Activated CD8-positive, alpha-beta memory T cell treated with anti-CD3 and anti-CD28 coated beads, Interleukin-2, amount 50 U/mL, for 1 hour (primary cell): ENCODE measurements around the gene PKD1.
"Not testable (repeated sequence)": the region's sequence is repeated elsewhere in the genome, so short reads cannot be mapped to it uniquely, and the experiment has no call there.

Source experiments
- DNase-seq: peaks from one replicate; pipeline ENCODE4 v3.0.0-alpha.2; 2020; ENCODE audit errors: extremely low read depth

The PKD1 gene

DNA sequence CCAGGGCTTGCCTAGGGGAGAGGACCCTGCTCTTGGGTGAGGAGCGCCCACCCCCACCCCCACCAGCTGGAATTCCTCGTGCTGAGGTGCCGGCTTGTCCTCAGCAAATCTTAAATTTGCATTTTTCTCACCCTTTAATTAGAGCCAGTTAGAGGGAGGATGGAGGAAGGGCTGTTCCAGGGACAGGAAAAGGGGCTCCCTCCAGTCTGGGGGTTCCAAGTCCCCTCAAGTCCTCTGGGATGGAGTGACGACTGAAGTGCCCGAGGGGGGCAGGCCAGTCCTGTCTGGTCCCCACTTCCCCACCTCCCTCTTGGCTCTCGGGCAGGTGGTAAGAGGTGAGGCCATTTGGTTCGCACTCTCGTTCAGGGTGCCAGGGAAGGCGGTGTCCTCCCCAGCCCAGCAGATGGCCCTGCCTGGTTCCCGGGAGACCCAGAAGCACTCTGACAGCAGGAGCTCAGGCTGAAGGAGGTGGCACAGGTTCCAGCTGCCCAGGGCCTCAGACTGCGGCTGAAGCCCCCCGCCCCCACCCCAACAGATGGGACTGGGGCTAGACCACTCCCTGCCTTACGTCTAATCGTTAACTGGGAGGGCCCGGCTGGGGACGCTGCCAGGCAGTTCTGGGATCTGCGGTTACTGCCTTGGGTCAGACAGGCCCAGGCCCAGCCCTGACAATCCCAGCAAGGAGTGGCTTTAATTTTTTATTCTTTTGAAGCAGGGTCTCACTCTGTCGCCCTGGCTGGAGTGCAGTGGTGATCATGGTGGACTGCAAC lies 14.9 kb upstream of the PKD1 start:
- no peak for DNase-seq

DNA sequence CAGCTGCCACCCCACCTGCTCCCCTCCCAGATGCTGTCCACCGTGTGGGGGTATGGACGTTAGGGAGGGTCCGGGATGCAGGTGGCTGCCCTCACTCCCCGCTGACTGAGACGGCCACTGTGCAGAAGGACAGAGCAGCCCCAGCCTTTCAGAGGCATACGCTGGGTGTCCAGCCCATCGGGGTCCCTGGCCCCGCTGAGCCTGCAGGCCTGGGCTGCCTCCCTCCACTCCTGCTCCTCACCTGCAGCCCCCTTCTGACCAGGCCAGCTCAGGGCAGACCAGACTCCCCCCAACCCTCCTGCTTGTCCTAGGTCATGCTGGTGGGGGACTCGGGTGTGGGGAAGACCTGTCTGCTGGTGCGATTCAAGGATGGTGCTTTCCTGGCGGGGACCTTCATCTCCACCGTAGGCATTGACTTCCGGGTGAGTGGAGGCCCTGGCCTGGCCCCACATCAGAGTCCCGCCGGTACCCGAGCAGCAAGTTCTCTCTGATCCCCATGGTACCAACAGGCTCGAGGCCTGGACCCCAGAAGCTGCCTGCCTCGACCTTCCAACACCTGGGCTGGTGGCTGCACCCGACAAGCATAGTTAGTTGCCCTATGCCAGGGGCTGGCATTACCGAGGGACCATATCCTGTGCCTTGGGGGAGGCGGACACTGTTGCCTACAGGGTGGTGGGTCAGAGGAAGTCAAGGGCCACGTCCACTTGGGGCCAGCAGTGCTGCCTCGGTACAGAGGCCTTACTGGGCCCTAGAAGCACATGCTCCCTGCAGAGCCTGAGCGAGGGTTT lies 14.1 kb upstream of the PKD1 start:
- no peak for DNase-seq

DNA sequence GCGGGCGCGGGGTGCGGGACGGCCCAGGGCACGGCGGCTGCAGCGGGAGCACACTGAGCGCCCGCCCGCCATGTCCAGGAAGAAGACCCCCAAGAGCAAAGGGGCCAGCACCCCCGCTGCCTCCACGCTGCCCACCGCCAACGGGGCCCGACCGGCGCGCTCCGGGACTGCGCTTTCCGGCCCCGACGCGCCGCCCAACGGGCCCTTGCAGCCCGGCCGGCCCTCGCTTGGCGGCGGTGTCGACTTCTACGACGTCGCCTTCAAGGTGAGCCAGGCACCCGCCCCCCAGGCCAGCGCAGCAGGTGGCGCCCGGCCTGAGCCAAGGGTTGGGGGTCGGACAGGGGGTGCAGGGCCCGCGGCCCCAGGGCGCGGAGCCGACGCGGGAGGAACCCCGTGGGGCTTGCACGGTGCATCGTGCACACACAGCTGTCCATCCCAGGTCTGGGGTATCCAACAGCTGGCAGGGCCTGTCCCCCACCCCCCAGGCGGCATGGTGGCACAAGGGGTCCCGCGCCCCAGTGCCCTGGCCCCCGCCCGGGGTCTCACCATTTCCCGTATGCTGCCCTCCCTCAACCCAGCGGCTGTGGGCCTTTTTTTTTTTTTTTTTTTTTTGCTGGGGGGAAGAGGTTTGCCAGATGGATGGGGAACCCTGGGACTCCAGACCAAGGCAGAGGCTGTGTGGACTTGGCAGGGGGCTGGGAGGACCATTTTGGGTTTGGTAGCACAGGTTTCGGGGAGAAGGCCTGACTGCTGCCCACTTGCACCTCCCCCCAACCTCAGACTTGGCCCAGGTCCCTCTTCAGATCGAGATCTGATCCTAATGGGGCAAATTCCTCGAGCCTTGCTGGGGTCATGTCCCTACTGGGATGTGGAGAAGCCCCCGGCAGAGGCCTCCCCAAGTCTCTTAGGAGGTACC lies 13.3 kb upstream of the PKD1 start:
- DNase-seq, result no peak

DNA sequence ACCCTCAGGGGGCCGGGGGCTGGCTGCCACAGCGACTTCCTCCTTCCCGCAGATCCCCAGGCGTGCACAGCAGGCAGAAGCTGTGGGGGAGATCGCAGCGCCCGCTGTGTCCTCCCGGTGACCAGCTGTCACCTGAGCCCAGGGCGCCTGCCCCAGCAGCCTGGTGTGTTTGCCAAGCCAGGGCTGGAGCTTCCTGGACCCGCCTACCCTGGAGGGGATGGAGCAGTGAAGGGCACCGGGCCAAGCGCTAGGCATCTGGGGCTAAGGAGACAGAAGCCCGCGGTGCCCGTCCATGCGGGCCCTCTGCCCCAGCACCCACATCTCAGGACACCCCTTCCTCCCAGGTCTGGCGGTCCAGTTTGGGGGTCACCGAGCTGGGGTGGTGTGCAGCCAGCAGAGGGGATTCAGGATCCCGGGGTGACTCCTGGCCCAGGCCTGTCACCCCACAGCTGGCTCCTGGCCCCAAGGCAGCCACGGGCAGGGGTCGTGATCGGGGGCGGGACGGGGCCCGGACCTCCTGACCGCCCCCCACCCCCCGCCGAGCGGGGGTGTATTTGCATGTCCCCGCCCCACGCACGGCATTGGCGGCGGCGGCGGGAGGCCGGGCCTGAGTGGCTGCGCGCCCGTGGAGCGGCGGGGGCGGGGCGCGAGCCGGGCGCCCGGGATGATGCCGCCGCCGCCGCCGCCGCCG lies 12.4 kb upstream of the PKD1 start, which contains the start of gene RAB26:
TSS of gene RAB26 (plus strand) at position 645 of the 691 bp plus-strand sequence. CDS start 159 bp downstream, outside the sequence.
- DNase-seq, result no peak

DNA sequence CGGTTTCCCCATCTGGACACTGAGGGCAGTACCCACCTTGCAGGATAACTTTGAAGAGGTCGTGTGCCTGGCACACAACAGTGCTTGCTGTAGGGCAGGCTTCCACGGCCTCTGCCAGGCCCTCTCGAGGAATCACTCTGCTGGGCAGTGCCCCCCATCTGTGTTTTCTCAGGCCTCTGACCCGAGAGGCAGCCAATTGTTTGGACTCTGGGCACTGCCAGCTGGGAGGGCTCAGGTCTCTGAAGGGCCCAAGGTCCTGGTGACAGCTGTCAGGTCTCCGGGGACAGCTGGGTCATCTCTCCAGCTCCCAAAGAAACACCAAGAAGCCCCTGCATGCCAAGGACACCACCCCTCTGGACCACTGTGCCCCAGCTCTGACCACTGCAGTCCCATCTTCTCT lies 11.7 kb upstream of the PKD1 start:
- no peak for DNase-seq

DNA sequence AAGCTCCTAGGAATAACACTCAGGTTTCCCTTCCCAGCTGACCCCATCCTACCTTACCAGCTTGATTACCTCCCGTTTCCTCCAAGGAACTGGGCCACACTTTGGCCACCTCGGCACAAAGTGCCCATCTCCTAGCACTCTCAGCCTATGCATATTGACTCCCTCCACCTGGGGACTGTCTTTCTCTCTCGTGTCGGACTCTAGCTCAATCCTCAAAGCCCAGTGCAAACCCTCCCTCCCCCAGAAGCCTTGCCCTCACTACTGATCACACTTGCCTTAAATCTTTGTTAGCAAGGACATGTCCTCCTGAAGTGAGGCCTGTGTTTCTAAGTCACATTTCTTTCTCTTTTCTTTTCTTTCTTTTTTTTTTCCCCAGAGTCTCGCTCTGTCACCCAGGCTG lies 10.1 kb upstream of the PKD1 start:
- DNase-seq, result no peak

DNA sequence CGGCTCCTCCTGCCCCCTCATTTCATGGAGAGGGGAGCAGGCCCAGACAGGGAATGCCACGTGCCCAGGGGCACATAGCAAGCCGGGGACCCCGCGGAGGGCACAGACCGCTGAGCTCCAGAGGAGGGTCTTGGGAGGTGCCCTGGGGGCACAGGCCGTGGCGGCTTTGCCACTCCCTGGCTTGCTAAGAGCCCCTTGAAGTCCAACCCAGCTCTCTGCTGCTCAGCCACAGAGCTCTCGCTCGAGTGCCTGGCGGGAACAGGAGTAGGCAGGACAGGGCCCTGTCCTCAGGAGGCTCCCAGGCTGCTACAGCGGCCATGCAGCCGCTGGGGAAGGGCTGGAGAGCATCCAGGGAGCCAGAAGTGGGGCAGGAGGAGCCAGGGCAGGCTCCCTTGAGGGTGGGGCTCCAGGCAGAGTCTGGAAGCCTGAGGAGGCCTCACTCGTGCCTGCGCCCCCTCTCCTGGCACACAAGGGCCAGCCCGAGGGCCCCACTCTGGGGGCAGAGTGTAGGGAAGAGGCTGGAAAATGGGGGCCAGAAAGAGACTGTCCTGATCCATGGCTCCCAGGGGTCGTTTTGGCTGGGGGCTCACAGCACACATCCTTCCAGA lies 8.3 kb upstream of the PKD1 start:
- no peak for DNase-seq

DNA sequence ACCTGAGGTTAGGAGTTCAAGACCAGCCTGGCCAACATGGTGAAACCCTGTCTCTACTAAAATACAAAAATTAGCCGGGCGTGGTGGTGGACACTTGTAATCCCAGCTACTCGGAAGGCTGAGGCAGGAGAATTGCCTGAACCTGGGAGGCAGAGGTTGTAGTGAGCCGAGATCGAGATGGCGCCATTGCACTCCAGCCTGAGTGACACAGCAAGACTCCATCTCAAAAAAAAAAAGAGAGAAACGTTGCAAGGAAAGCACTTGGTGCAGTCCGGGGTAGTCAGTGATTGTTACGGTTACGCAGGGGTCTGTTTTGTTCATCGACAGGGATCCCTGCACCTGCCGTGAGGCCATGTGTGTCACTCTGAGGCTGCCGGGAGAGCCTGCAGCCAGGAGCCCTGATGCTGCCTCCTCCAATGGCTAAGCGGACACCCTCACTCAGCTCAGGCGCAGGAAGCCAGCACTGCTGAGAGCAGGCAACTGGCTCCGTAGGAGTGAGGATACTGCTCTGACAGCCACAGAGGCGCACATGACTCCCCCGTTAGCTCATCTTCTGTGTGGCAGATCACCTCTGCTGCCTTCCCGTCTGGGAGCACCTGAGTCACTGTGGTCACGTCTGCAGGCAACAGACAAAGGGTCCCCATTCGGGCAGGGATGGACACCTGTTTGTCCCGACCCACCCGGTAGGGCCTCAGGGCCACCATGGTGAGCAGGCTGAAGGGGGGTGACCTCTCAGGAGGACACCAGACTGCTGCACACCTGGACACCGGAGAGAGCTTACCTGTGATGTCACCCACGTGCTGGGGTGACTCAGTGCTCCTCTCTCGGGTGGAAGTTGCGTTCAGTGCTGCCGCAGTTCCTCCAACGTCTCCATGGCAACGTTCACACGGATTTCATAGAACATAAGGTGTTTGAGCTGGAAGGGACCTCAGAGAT lies 7.5 kb upstream of the PKD1 start:
- no peak for DNase-seq

DNA sequence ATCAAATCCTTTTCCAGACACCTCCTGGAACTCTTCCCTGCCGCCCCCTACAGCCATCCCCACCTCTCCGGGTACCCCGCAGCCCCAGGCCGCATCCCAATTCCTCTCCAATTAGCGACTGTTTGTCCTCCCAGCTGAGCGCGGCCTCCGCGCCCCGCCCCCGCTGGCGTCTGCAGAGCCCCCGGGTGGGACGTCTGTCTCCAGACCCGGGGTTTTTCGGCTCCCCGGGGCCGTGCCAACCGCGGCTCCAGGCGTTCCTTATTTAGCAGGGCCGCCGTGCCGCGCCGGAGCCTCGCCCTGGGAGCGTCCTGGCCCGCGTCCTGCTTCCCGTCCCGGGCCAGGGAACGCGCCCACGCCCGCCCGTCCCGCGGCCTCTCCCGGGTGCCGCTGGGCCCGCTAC lies 627 bp downstream of the PKD1 start:
- not testable (repeated sequence) for DNase-seq

DNA sequence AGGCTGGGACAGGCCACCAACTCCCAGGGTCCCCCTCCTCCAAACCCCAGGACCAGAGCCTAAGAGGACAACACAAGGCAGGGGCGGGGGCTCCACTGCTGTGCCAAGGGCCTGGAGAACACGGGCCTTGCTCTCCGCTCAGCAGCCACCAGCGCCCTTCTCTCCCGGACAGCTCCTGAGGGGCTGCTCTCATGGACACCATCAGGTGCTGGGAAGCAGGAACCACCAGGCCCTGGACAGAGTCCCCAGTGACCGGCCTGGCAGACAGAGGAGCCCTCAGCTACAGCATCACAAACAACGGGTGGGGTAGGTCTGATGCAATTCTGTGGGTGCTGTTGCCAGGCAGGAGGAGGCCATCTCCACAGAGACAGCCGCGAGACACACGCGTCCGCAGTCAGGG lies 1.9 kb downstream of the PKD1 start:
- DNase-seq, result not testable (repeated sequence)

DNA sequence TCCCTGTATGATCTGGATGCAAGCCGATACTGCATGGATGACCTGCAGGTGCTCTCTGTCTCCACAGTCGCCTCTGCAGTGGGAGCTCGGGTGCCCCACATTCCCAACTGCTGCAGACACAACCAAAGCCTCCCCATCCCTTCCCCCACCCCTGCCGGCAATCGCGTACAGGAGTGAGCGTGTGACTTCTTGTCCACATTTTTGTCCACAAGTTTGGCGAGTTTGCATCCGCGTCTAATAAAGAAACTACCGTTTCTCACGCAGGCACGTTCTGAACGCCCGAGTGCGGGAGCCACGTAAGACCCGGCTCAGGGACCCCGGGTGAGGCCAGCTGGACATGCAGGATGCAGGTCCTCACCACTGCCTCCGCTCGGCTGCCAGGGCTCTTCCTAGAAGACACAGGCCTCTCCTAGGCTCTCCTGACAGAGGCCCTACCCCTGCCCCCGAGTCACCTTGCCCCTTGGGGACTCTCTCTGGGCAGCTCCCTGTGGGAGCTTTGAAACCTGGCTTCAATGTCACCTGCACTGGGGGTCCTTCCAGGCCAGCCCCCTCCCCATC lies 5.7 kb downstream of the PKD1 start:
- DNase-seq, result not testable (repeated sequence)

DNA sequence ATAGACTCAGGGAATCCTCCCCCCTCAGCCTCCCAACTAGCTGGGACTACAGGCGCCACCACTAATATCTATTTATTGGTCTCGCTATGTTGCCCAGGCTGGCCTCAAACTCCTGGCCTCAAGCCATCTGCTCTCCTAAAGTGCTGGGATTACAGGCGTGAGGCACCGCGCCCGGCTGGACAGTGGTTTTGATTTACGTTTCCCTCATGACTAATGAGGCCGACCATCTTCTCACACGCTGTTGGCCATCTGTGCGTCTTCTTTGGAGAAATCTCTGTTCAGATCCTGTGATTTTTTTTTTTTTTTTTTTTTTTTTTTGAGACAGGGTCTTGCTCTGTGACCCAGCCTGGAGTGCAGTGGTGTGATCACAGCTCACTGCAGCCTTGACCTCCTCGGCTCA lies 6.4 kb downstream of the PKD1 start:
- not testable (repeated sequence) for DNase-seq

DNA sequence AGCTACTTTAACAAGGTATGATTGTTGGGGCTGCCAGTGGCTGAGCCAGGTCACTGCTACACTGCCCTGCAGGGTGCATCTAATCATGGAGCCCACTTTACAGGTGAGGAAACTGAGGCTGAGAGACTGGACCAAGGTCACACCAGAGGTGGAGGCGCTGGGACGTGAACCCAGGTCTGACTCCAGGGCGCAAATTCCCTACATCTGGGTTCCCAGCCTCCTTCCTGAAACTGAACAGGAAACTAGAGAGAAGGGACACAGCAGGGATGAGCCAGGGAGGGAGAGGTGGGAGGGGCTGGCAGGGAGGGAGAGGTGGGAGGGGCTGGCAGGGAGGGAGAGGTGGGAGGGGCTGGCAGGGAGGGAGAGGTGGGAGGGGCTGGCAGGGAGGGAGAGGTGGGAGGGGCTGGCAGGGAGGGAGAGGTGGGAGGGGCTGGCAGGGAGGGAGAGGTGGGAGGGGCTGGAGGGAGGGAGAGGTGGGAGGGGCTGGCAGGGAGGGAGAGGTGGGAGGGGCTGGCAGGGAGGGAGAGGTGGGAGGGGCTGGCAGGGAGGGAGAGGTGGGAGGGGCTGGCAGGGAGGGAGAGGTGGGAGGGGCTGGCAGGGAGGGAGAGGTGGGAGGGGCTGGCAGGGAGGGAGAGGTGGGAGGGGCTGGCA lies 7.9 kb downstream of the PKD1 start:
- DNase-seq, result not testable (repeated sequence)

DNA sequence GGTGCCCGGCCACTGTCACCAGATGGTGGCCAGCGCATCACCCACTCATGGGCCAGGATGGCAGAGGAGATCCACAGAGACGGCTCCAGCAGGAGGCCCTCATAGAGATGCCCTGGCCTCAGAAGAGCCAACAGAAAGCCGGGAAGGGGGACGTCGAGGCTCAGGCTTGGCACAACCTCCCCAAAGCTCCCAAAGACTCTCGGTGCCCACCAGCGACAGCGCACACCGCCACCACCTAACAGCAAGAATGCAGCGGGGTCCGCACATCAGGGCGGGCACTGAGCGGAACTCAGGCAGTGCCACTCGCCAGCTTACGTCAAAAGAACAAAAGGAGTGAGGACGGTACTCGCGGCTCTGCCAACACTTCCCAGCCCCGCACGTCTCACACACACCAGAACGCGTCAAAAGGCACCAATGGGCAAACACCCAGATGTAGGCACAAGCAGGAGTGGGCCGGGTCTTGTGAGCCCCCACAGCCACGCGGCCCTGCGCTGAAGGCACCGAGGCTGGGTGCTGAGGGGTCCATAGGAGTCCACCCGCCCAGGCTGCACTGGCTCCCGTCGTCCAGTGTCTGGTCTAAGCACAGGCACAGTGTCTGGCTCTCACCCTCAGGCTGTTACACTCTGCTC lies 8.7 kb downstream of the PKD1 start:
- DNase-seq, result not testable (repeated sequence)

DNA sequence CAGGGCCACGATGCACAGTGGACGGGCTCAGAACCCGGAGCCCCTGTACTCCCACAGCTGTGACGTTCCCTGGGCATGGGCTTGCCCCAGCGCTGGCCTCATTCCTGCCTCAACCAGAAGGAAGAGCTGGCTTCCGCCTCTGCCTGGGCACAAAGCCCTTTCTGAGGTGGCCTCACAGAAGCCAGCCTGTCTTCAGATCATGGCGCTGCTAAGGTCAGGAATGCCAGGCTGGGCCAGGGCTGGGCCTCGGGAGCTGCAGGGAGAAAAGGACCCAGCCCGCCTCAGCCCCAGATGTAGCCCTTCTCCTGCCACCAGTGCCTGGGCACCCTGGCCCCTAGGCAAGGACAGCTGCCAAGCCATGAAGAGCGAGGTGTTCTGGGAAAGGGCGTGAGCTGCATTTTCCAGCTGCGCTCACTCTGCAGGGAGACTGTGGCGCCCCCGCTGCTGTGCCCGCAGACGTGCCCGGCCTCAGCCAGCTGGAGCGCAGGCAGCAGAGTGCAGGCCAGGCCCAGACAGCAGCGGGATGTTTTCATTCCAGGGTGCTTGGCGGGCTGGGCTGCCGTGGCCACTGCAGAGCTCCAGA lies 9.4 kb downstream of the PKD1 start:
- not testable (repeated sequence) for DNase-seq

DNA sequence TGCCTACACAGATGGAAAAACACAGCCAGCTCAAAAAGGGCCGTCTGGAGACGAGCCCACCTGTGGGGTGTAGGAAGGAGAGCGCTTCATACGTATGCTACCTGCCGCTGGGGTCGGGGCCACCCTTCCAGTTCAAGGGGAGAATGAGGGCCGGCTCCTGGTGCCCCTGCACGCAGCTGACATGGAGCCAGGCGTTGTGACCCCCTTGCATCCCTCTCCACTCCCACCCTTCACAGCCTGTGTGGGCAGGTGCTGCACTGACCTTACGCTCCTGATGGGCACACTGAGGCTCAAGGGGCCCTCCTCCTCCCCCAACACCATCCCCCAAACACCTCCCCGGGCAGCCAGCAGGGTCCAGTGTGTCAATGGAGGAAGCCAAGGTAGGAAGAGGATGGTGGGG lies 10.1 kb downstream of the PKD1 start:
- not testable (repeated sequence) for DNase-seq

DNA sequence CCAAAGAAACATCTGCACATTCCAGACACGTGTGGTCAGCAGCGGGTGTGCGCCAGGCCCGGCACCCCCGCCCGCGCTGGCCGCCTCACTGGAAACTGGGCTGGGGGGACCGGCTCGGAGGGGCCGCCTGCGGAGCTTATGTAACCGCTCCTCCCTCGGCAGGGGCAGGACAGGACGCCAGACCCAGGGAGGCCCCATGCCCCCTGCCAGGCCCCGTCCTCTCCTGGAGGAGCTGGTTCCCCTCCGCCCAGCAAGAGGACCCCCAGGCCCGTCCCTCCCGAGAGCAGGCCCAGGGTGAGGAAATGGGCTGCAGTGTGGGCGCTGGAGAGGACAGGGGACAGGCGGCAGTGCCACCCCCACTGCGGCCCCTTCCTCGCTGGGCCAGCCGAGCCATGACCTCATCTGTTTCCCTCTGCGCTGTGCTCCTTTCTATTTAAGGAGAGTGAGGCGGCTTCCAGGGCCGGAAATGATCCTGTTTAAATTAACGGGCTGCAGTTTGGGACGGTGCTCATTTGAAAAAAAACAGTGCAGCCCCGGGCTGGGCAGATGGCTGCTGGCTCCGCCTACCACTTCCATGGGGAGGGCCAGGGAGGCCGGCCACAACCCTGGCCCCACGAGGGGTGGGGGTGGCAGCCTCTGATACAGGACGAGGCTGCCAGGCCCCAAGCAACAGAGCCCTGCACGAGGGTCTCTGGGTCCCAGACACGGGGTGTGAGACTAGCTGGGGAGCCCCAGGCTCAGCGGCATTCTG lies 10.8 kb downstream of the PKD1 start:
- DNase-seq, result not testable (repeated sequence)

DNA sequence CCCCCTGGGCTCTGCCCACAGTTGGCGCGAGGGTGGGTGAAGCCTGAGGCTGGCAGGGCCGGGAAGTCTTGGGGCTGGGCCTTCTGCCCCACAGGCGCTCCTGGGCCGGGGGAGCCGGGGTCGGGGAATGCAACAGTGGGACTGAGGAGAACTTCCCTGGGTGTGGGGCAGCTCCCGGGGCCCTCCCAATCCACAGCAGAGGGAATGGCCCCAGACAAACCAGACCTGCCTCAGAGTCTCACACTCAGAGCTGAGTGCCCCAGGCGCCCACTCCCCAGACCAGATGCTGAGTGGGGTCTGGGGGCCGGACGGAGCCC lies 11.4 kb downstream of the PKD1 start:
- DNase-seq, result not testable (repeated sequence)
